Thoracic aorta (tissue), 2 donors: ENCODE data around the gene FGF9. TPM values are rescaled to one million over a fixed set of nuclear protein-coding genes. Genes with fewer than 3 reads are reported as not detected.

Experiments
- ATAC-seq: fragments of 150-250 bp; one replicate; pipeline ENCODE4 v1.8.0; 2017; ENCODE audit warnings: low read depth; ENCODE audit not compliant: insufficient number of reproducible peaks, low FRiP score
- DNase-seq: peaks from one replicate; pipeline ENCODE4 v3.0.0-alpha.2; 2020; ENCODE audit warnings: low spot score
- H3K27ac ChIP-seq, 2 donors: fragments of 200-600 bp; sonication (generic); 1 replicate in 1 of 2; 2 replicates in 1 of 2; pipeline ENCODE4 v1.5.1; 2016; ENCODE audit warnings: mild to moderate bottlenecking in 2 of 2, moderate library complexity in 2 of 2
- H3K27me3 ChIP-seq: fragments of 200-600 bp; sonication (generic); replicated peaks from 2 replicates; pipeline ENCODE4 v1.6.0; 2016; ENCODE audit warnings: mild to moderate bottlenecking; ENCODE audit not compliant: insufficient read depth
- H3K36me3 ChIP-seq: fragments of 200-600 bp; sonication (generic); one replicate; pipeline ENCODE4 v1.5.1; 2016
- H3K4me1 ChIP-seq, 2 donors: fragments of 200-600 bp; sonication (generic); 1 replicate in 1 of 2; 2 replicates in 1 of 2; pipeline versions ENCODE4 v1.5.1 to v1.6.0; 2016; ENCODE audit warnings: low read depth in 2 of 2, mild to moderate bottlenecking in 1 of 2; ENCODE audit not compliant: control insufficient read depth in 1 of 2
- H3K4me3 ChIP-seq: fragments of 200-600 bp; sonication (generic); 2 replicates; pipeline ENCODE4 v1.5.1; 2016; ENCODE audit warnings: mild to moderate bottlenecking
- H3K9me3 ChIP-seq: fragments of 200-600 bp; sonication (generic); 2 replicates; pipeline ENCODE4 v1.5.1; 2016
- CTCF ChIP-seq: fragments of 200-600 bp; sonication (generic); IDR thresholded peaks from one replicate; pipeline ENCODE4 v1.5.1; 2019; ENCODE audit warnings: antibody characterized with exemption
- total RNA-seq, 2 donors: library from RNA; depleted of rRNA; stranded (reverse); fragments of >200 nt; gene quantifications; one replicate each; pipeline versions ENCODE4 v1.1.0 to v1.2.3, GENCODE V29; 2016

Gene FGF9
- total RNA-seq, 2 donors from 2014 or later = 0.27 TPM; not detected in 1

GRCh38 chr13:21745307-21745706, 74.4 kb downstream of the FGF9 start:
- ATAC-seq (no peak), DNase-seq (no peak)
- no peak for TF ChIP-seq CTCF
- H3K4me3 ChIP-seq = no peak overlapping the region
- H3K4me1 ChIP-seq = no peaks in the 10 kb centered on the region
- no peaks in the 10 kb centered on the region for H3K36me3 ChIP-seq
- H3K27me3 ChIP-seq = no peaks in the 10 kb centered on the region
- H3K9me3 ChIP-seq = no peaks in the 10 kb centered on the region
- no peak overlapping the region for H3K27ac ChIP-seq

DNA sequence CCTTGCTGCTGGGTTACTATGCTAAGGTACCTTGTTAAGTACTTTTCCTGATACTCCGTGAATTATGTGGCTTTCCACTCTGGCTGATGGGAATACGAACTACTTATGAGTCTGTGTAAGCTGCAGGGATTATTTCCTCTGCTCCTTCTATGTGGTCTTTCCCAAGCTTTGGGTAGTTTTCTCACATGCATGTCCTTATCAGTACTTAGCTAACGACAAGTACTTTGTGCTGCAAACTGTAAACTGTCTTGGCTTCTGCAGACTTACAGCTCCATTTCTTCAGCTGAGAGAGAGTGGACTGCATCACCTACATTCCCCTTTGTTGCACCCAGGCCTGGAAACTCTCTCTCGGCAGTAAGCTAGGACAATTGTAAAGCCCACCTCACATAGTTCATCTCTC, 76.6 kb downstream of the FGF9 start:
- Histone ChIP-seq H3K4me1 (no peaks in the 10 kb centered on the region), H3K27me3 (no peaks in the 10 kb centered on the region), H3K27ac (no peak overlapping the region), H3K4me3 (no peak overlapping the region), H3K9me3 (no peaks in the 10 kb centered on the region), H3K36me3 (no peaks in the 10 kb centered on the region)
- no peak for TF ChIP-seq CTCF
- DNase-seq = no peak
- ATAC-seq = no peak

DNA sequence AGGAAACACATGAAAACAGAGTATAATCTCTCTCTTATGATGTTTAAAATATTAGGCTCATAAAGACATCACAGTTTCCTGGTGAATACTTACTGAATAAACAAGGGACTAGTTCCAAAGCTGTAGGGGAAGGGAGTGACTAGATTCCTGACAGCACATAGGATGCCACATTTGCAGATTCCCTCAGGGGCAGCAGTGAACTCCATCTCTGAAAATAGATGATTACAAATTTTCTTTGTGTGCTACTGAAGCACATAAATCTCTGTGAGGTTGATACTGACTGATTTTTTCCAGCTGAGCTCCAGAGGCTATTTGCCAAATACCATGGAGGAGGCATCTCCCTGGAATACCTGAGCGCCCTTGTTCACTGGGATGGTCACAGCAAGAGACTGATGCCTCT, 77.3 kb downstream of the FGF9 start:
- no peak for TF ChIP-seq CTCF
- no peak for ATAC-seq
- H3K4me3 ChIP-seq = no peak overlapping the region

GRCh38 chr13:21749410-21749809, 78.5 kb downstream of the FGF9 start:
- no peak overlapping the region for H3K27ac ChIP-seq

More for the DNA sequence above, 77.3 kb downstream of the FGF9 start:
- Histone ChIP-seq H3K4me1 (no peaks in the 10 kb centered on the region), H3K27me3 (no peaks in the 10 kb centered on the region), H3K27ac (no peak overlapping the region), H3K9me3 (no peaks in the 10 kb centered on the region), H3K36me3 (no peaks in the 10 kb centered on the region)
- no peak for DNase-seq

GRCh38 chr13:21752501-21752900, 81.6 kb downstream of the FGF9 start:
- Histone ChIP-seq H3K27me3 (no peaks in the 10 kb centered on the region), H3K9me3 (no peaks in the 10 kb centered on the region), H3K4me1 (no peaks in the 10 kb centered on the region), H3K4me3 (no peak overlapping the region), H3K27ac (no peak overlapping the region), H3K36me3 (no peaks in the 10 kb centered on the region)
- no peak for ATAC-seq
- DNase-seq = no peak
- no peak for TF ChIP-seq CTCF

More at GRCh38 chr13:21749410-21749809, 78.5 kb downstream of the FGF9 start:
- ATAC-seq = no peak
- Histone ChIP-seq H3K9me3 (no peaks in the 10 kb centered on the region), H3K4me3 (no peak overlapping the region), H3K4me1 (no peaks in the 10 kb centered on the region), H3K27me3 (no peaks in the 10 kb centered on the region), H3K36me3 (no peaks in the 10 kb centered on the region)
- DNase-seq = no peak
- no peak for TF ChIP-seq CTCF
